Endothelial cell of umbilical vein (primary cell): ENCODE measurements around the gene CAMK2D. TPM values are rescaled to one million over a fixed set of nuclear protein-coding genes. Genes with fewer than 3 reads are reported as not detected.

ENCODE experiments used
- BruUV-seq: library from RNA; stranded (reverse); fragments of 400-500 nt; replicated peaks from 2 replicates; lab custom pipeline; 2021; lab: Mats Ljungman, UMichigan
- CTCF ChIA-PET: fragments of 300-600, 350-600 bp; sonication (Branson Sonifier 250); formaldehyde crosslinking; loops from one replicate; lab custom pipeline; 2021; ENCODE audit warnings: antibody characterized with exemption, inconsistent platforms; lab: Charles Lee
- POLR2A ChIA-PET: fragments of 300-600, 350-600 bp; sonication (Branson Sonifier 250); formaldehyde crosslinking; loops from one replicate; lab custom pipeline; 2021; ENCODE audit warnings: antibody characterized with exemption, inconsistent platforms; lab: Charles Lee
- DNase-seq: peaks from one replicate; pipeline ENCODE4 v3.0.0-alpha.2; 2011; ENCODE audit warnings: low read depth, low spot score
- FAIRE-seq: peaks from 2 replicates; lab custom pipeline; 2011; peaks lifted over from hg19 to GRCh38; lab: Jason Lieb, UNC
- H2AFZ ChIP-seq: 2 replicates; pipeline ENCODE4 v1.6.0; 2012; ENCODE audit warnings: low read depth, low read length, control low read depth, inconsistent platforms
- H3K27ac ChIP-seq: 2 replicates; pipeline ENCODE4 v1.5.1; 2011; ENCODE audit warnings: low read depth, mild to moderate bottlenecking, control low read depth, low read length, moderate library complexity; ENCODE audit not compliant: insufficient read depth
- H3K27me3 ChIP-seq, 2 experiments: 2 replicates each; pipeline versions ENCODE4 v1.6.0 to v1.6.1; 2011; ENCODE audit warnings: low read length in 2 of 2, mixed read lengths in 1 of 2; ENCODE audit not compliant: control insufficient read depth in 2 of 2, insufficient read depth in 2 of 2
- H3K36me3 ChIP-seq, 2 experiments: 2 replicates in 1 of 2; 3 replicates in 1 of 2; pipeline ENCODE4 v1.5.1; 2011; ENCODE audit warnings: low read length in 2 of 2, mild to moderate bottlenecking in 1 of 2, moderate library complexity in 1 of 2; ENCODE audit not compliant: control insufficient read depth in 2 of 2, insufficient read depth in 2 of 2; ENCODE audit errors: extremely low read depth in 1 of 2
- H3K4me1 ChIP-seq: 3 replicates; pipeline ENCODE4 v1.5.1; 2011; ENCODE audit warnings: mild to moderate bottlenecking, low read length; ENCODE audit not compliant: control insufficient read depth, insufficient read depth; ENCODE audit errors: extremely low read depth
- H3K4me2 ChIP-seq: 2 replicates; pipeline ENCODE4 v1.6.1; 2011; ENCODE audit warnings: low read length, control low read depth, mixed read lengths; ENCODE audit not compliant: insufficient read depth
- H3K4me3 ChIP-seq, 3 experiments: fragments of 200-600 bp in 1 of 3; sonication (generic), shearing (Covaris generic) in 1 of 3; replicated peaks in 1 of 3; 2 replicates each; pipeline ENCODE4 v1.5.1; 2011 to 2016; ENCODE audit warnings: control low read depth in 3 of 3, low read length in 3 of 3, mild to moderate bottlenecking in 2 of 3, inconsistent platforms in 1 of 3, low read depth in 1 of 3, moderate library complexity in 1 of 3; ENCODE audit not compliant: insufficient read depth in 1 of 3
- H3K79me2 ChIP-seq: 2 replicates; pipeline ENCODE4 v1.6.0; 2012; ENCODE audit warnings: low read length, inconsistent platforms; ENCODE audit not compliant: control insufficient read depth, insufficient read depth
- H3K9ac ChIP-seq: replicated peaks from 2 replicates; pipeline ENCODE3; 2011; ENCODE audit warnings: low read length, control low read depth; ENCODE audit not compliant: insufficient read depth; ENCODE audit errors: extremely low read depth
- H3K9me1 ChIP-seq: replicated peaks from 3 replicates; pipeline ENCODE4 v1.6.0; 2011; ENCODE audit warnings: mild to moderate bottlenecking, low read length; ENCODE audit not compliant: control insufficient read depth, insufficient read depth; ENCODE audit errors: extremely low read depth
- H3K9me3 ChIP-seq: replicated peaks from 2 replicates; pipeline ENCODE4 v1.5.1; 2012; ENCODE audit warnings: low read length, inconsistent platforms; ENCODE audit not compliant: control insufficient read depth, insufficient read depth
- H4K20me1 ChIP-seq: replicated peaks from 2 replicates; pipeline ENCODE3; 2011; ENCODE audit warnings: mild to moderate bottlenecking, low read length; ENCODE audit not compliant: control insufficient read depth, insufficient read depth; ENCODE audit errors: extremely low read depth
- EZH2 ChIP-seq: IDR thresholded peaks from 2 replicates; pipeline ENCODE4 v1.6.1; 2012; ENCODE audit warnings: borderline replicate concordance, low read depth, mild to moderate bottlenecking, moderate library complexity, low read length, inconsistent platforms; ENCODE audit not compliant: severe bottlenecking
- FOS ChIP-seq: IDR thresholded peaks from 2 replicates; pipeline ENCODE4 v1.6.1; 2011; ENCODE audit warnings: mild to moderate bottlenecking, low read length, moderate library complexity, borderline replicate concordance; ENCODE audit not compliant: insufficient read depth
- GATA2 ChIP-seq: IDR thresholded peaks from 2 replicates; pipeline ENCODE4 v1.7.0; 2011; ENCODE audit warnings: low read depth, mild to moderate bottlenecking, moderate library complexity, mixed read lengths, low read length; ENCODE audit not compliant: insufficient read length, insufficient read depth
- JUN ChIP-seq: IDR thresholded peaks from 2 replicates; pipeline ENCODE4 v1.6.1; 2011; ENCODE audit warnings: borderline replicate concordance, low read depth; ENCODE audit not compliant: insufficient read length, insufficient read depth
- MYC ChIP-seq: IDR thresholded peaks from one replicate; pipeline ENCODE4 v1.6.1; 2011; ENCODE audit warnings: mild to moderate bottlenecking, low read depth, low read length
- POLR2A ChIP-seq: IDR thresholded peaks from 2 replicates; pipeline ENCODE4 v1.6.1; 2012; ENCODE audit warnings: low read depth, mild to moderate bottlenecking, control low read depth, low read length
- POLR2AphosphoS5 ChIP-seq: IDR thresholded peaks from 2 replicates; pipeline ENCODE4 v1.6.1; 2012; ENCODE audit warnings: low read depth, mild to moderate bottlenecking, control low read depth, low read length, moderate library complexity; ENCODE audit not compliant: insufficient read depth
- dilution Hi-C: fragments of 300-500 bp; cut with MboI; formaldehyde crosslinking; loops from one replicate; pipeline ENCODE4 v1.15.0; 2019; ENCODE audit warnings: low sequenced_read_pairs; ENCODE audit not compliant: extremely low pct_ligation_motif_present
- intact Hi-C: fragments of 100-400 bp; cut with micrococcal nuclease; formaldehyde crosslinking; loops from one replicate; pipeline ENCODE4 v1.10.0; 2022
- polyA plus RNA-seq, 4 experiments: library from polyadenylated mRNA; depleted of rRNA in 3 of 4; stranded (reverse) in 3 of 4; unstranded in 1 of 4; fragments of >200 nt; gene quantifications; 2 replicates each; pipeline versions ENCODE4 v1.2.1 to v1.2.3, GENCODE V29; 2011 to 2012; ENCODE audit warnings: missing spikeins in 1 of 4
- total RNA-seq: library from RNA; stranded (reverse); gene quantifications from 2 replicates; pipeline ENCODE4 v1.2.3, GENCODE V29; 2021
- TF ChIP-seq, protein P1 (sequence below): IDR thresholded peaks from 2 replicates; pipeline ENCODE4 v1.6.1; 2011; ENCODE audit not compliant: insufficient read depth, insufficient read length
- TF ChIP-seq, protein P2 (sequence below), 2 donors: IDR thresholded peaks; 1 replicate in 1 of 2; 2 replicates in 1 of 2; pipeline ENCODE4 v1.5.1; 2011; ENCODE audit warnings: low read length in 2 of 2, mild to moderate bottlenecking in 2 of 2, moderate library complexity in 2 of 2, control low read depth in 1 of 2, inconsistent platforms in 1 of 2, low read depth in 1 of 2; ENCODE audit not compliant: insufficient read depth in 1 of 2; ENCODE audit errors: extremely low read depth in 1 of 2

CAMK2D gene
- total and polyA plus RNA-seq, 2 donors (not counting 3 experiments of a cell fraction or from before 2014, with no cell fraction given) = 10.4 to 30.7 TPM

GRCh38 chr4:113564493-113564892 is 197.0 kb downstream of the CAMK2D start:
- Histone ChIP-seq H2AFZ (no peak overlapping the region), H3K27ac (no peak overlapping the region), H3K9me3 (no peaks in the 10 kb centered on the region), H3K4me3 (no peak overlapping the region), H3K4me1 (peaks cover 18% of the 10 kb centered on the region), H3K27me3 (no peaks in the 10 kb centered on the region), H3K4me2 (peak overlapping the region; percentile 35), H4K20me1 (no peaks in the 10 kb centered on the region), H3K9ac (no peak overlapping the region), H3K36me3 (no peaks in the 10 kb centered on the region), H3K9me1 (no peaks in the 10 kb centered on the region), H3K79me2 (no peaks in the 10 kb centered on the region)
- intact Hi-C loops (loop anchor here (10.0 kb wide), 1 partner anchor 330 kb away; no protein-coding TSS in a partner anchor), dilution Hi-C loops (no loop called here)
- CTCF ChIA-PET = interaction anchor here (2.3 kb wide), 1 partner anchor 17 kb away, joined by 15 read pairs; no protein-coding TSS in a partner anchor
- POLR2A ChIA-PET = no interaction called here
- DNase-seq = no peak
- FAIRE-seq = no peak
- TF ChIP-seq, protein P1, sequence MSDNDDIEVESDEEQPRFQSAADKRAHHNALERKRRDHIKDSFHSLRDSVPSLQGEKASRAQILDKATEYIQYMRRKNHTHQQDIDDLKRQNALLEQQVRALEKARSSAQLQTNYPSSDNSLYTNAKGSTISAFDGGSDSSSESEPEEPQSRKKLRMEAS = no peak
- TF ChIP-seq GATA2 = no peak
- no peak for TF ChIP-seq POLR2AphosphoS5
- TF ChIP-seq EZH2 = no peak
- TF ChIP-seq, protein P2, sequence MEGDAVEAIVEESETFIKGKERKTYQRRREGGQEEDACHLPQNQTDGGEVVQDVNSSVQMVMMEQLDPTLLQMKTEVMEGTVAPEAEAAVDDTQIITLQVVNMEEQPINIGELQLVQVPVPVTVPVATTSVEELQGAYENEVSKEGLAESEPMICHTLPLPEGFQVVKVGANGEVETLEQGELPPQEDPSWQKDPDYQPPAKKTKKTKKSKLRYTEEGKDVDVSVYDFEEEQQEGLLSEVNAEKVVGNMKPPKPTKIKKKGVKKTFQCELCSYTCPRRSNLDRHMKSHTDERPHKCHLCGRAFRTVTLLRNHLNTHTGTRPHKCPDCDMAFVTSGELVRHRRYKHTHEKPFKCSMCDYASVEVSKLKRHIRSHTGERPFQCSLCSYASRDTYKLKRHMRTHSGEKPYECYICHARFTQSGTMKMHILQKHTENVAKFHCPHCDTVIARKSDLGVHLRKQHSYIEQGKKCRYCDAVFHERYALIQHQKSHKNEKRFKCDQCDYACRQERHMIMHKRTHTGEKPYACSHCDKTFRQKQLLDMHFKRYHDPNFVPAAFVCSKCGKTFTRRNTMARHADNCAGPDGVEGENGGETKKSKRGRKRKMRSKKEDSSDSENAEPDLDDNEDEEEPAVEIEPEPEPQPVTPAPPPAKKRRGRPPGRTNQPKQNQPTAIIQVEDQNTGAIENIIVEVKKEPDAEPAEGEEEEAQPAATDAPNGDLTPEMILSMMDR (IDR thresholded peaks at IDR 0.05; ENCODE audit: extremely low read depth in 1 of 2, insufficient read depth in 1 of 2, low read depth in 1 of 2, low read length in 2 of 2) = no peak
- no peak for TF ChIP-seq POLR2A
- no peak for TF ChIP-seq JUN
- no peak for TF ChIP-seq MYC
- TF ChIP-seq FOS = no peak
- BruUV-seq = no TSS peak
